GM23248 (cell line): ENCODE data around the gene NACC2. TPM values are rescaled to one million over a fixed set of nuclear protein-coding genes. Genes with fewer than 3 reads are reported as not detected.

ENCODE experiments used
- DNase-seq: peaks from one replicate; pipeline ENCODE4 v3.0.0-alpha.2; 2015
- H2AFZ ChIP-seq: fragments of 200-600 bp; sonication (generic); 2 replicates; pipeline ENCODE4 v1.6.1; 2016; ENCODE audit warnings: antibody characterized with exemption
- H3F3A ChIP-seq: fragments of 200-600 bp; sonication (generic); 2 replicates; pipeline ENCODE4 v1.6.1; 2016; ENCODE audit warnings: mild to moderate bottlenecking, antibody characterized with exemption, mixed run types; ENCODE audit not compliant: insufficient read depth
- H3K27ac ChIP-seq: fragments of 200-600 bp; sonication (generic); 2 replicates; pipeline ENCODE4 v1.5.1; 2016; ENCODE audit warnings: mild to moderate bottlenecking
- H3K27me3 ChIP-seq: fragments of 200-600 bp; sonication (generic); replicated peaks from 2 replicates; pipeline ENCODE4 v1.6.1; 2016; ENCODE audit warnings: mild to moderate bottlenecking; ENCODE audit not compliant: insufficient read depth
- H3K36me3 ChIP-seq: fragments of 200-600 bp; sonication (generic); 2 replicates; pipeline ENCODE4 v1.6.1; 2016; ENCODE audit warnings: low read depth, mild to moderate bottlenecking
- H3K4me1 ChIP-seq: fragments of 200-600 bp; sonication (generic); 2 replicates; pipeline ENCODE4 v1.6.1; 2016; ENCODE audit warnings: mild to moderate bottlenecking; ENCODE audit not compliant: insufficient read depth
- H3K4me2 ChIP-seq: fragments of 200-600 bp; sonication (generic); one replicate; pipeline ENCODE4 v1.6.1; 2016; ENCODE audit warnings: mild to moderate bottlenecking; ENCODE audit not compliant: unreplicated experiment
- H3K4me3 ChIP-seq: fragments of 200-600 bp; sonication (generic); 2 replicates; pipeline ENCODE4 v1.5.1; 2016; ENCODE audit warnings: mild to moderate bottlenecking
- H3K79me2 ChIP-seq: fragments of 200-600 bp; sonication (generic); 2 replicates; pipeline ENCODE4 v1.6.1; 2016; ENCODE audit warnings: mild to moderate bottlenecking; ENCODE audit not compliant: insufficient read depth
- H3K9ac ChIP-seq: fragments of 200-600 bp; sonication (generic); 2 replicates; pipeline ENCODE4 v1.6.1; 2016; ENCODE audit warnings: mild to moderate bottlenecking
- H3K9me2 ChIP-seq: fragments of 200-600 bp; sonication (generic); 2 replicates; pipeline ENCODE4 v1.6.1; 2016; ENCODE audit warnings: mixed run types, mild to moderate bottlenecking, moderate library complexity; ENCODE audit not compliant: insufficient read depth
- H3K9me3 ChIP-seq: fragments of 200-600 bp; sonication (generic); one replicate; pipeline ENCODE4 v1.6.1; 2017; ENCODE audit warnings: low read depth
- H4K20me1 ChIP-seq: fragments of 200-600 bp; sonication (generic); 2 replicates; pipeline ENCODE4 v1.6.0; 2016; ENCODE audit not compliant: insufficient read depth
- EZH2 ChIP-seq: fragments of 200-600 bp; sonication (generic); IDR thresholded peaks from 2 replicates; pipeline ENCODE4 v1.6.1; 2018; ENCODE audit warnings: antibody characterized with exemption, mild to moderate bottlenecking; ENCODE audit not compliant: insufficient read depth, poor library complexity, severe bottlenecking
- EZH2phosphoT487 ChIP-seq: fragments of 200-600 bp; sonication (generic); IDR thresholded peaks from 2 replicates; pipeline ENCODE4 v1.6.1; 2018; ENCODE audit warnings: antibody characterized with exemption, moderate library complexity, mild to moderate bottlenecking, low read depth; ENCODE audit not compliant: insufficient read depth
- WGBS, 2 experiments: methylation state at CpG; one replicate each; pipeline ENCODE4 v1.1.6; 2015 to 2017; ENCODE audit warnings: low lambda C conversion rate in 2 of 2, low coverage in 1 of 2; ENCODE audit errors: missing lambda C conversion rate in 2 of 2; 5-methylcytosine and 5-hydroxymethylcytosine counted together
- in situ Hi-C: fragments of 300-500 bp; cut with MboI; formaldehyde crosslinking; loops from 2 replicates; pipeline ENCODE4 v1.15.0; 2020
- polyA plus RNA-seq: library from polyadenylated mRNA; unstranded; fragments of >200 nt; fragmentation: Nextera tagmentation; extraction: Ambion mirVana; gene quantifications from 2 replicates; pipeline ENCODE4 v1.2.1, GENCODE V29; 2016
- total RNA-seq: library from RNA; depleted of rRNA; stranded (reverse); fragments of >200 nt; shearing (Covaris generic); gene quantifications from 2 replicates; pipeline ENCODE4 v1.2.3, GENCODE V29; 2014

NACC2 gene
- total and polyA plus RNA-seq, 2 experiments from 2014 or later, result 5.3 to 30.7 TPM

- H3K27me3 ChIP-seq, result no peaks in the 10 kb centered on the region
- no peaks in the 10 kb centered on the region for H3K79me2 ChIP-seq
- no peak overlapping the region for H2AFZ ChIP-seq
- H3K9me2 ChIP-seq, result no peaks in the 10 kb centered on the region
- WGBS, 2 experiments, result 87 to 88% methylated on average over 29 of the region's 29 CpGs
- TF ChIP-seq EZH2, result no peak
- peaks cover 12% of the 10 kb centered on the region for H3K4me1 ChIP-seq
- H3K9me3 ChIP-seq, result no peaks in the 10 kb centered on the region
- no peak overlapping the region for H3K4me3 ChIP-seq
- 0 out of 2 replicates have a peak, but pooled peaks cover 2% of the 10 kb centered on the region for H3F3A ChIP-seq
- H3K36me3 ChIP-seq, result no peaks in the 10 kb centered on the region
- no peak overlapping the region for H3K4me2 ChIP-seq
- no peak overlapping the region for H3K9ac ChIP-seq
- in situ Hi-C loops, result no loop called here
- H4K20me1 ChIP-seq, result no peaks in the 10 kb centered on the region
- DNase-seq, result peak; percentile 12
- H3K27ac ChIP-seq, result no peak overlapping the region
Measured at GRCh38 chr9:136107953-136108647, 13.0 kb upstream of the NACC2 start.

GRCh38 chr9:136107155-136107952, 12.3 kb upstream of the NACC2 start:
- Histone ChIP-seq H3K27me3 (no peaks in the 10 kb centered on the region), H3K9ac (no peak overlapping the region), H4K20me1 (no peaks in the 10 kb centered on the region), H3K36me3 (no peaks in the 10 kb centered on the region), H3F3A (no peaks in the 10 kb centered on the region), H3K79me2 (no peaks in the 10 kb centered on the region), H3K4me3 (no peak overlapping the region), H3K4me2 (no peak overlapping the region), H3K9me2 (no peaks in the 10 kb centered on the region), H3K9me3 (no peaks in the 10 kb centered on the region), H2AFZ (no peak overlapping the region), H3K4me1 (peaks cover 12% of the 10 kb centered on the region), H3K27ac (no peak overlapping the region)
- 85 to 89% methylated on average over 29 of the region's 29 CpGs for WGBS, 2 experiments
- in situ Hi-C loops, result no loop called here
- no peak for TF ChIP-seq EZH2
- no peak for TF ChIP-seq EZH2phosphoT487
- DNase-seq, result no peak

- Histone ChIP-seq H2AFZ (no peak overlapping the region), H3K4me3 (no peak overlapping the region), H3K4me1 (peaks cover 12% of the 10 kb centered on the region), H3K79me2 (no peaks in the 10 kb centered on the region), H3F3A (no peaks in the 10 kb centered on the region), H3K27ac (no peak overlapping the region), H3K9ac (no peak overlapping the region), H3K4me2 (no peak overlapping the region), H4K20me1 (no peaks in the 10 kb centered on the region), H3K9me2 (no peaks in the 10 kb centered on the region), H3K9me3 (no peaks in the 10 kb centered on the region), H3K27me3 (no peaks in the 10 kb centered on the region), H3K36me3 (no peaks in the 10 kb centered on the region)
- in situ Hi-C loops, result no loop called here
- 14% methylated on average over 16 to 17 of the region's 17 CpGs for WGBS, 2 experiments
- TF ChIP-seq EZH2, result no peak
- no peak for TF ChIP-seq EZH2phosphoT487
- DNase-seq, result peak; percentile 19
Measured at GRCh38 chr9:136105398-136106135, 10.5 kb upstream of the NACC2 start.

DNA sequence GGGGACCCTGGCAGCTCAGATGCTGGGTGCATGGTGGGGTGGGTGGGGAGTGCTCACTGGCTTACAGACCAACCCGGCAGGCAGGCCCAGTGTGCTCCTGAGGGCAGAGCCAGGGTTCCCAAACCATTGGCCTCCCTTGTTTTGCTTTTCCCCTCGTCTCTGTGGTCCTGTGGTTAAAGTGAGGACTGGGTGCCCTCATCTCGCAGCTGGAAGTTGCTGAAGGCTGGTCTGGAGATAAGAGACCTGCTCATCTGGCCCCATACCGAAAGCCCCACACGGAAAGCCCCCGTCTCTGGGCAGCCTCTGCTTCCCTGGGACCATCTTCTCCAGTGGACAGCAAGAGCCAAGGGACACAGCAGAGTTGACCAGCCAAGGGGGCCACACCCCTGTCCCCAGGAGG, 9.8 kb upstream of the NACC2 start:
- TF ChIP-seq EZH2, result no peak
- no peak for TF ChIP-seq EZH2phosphoT487
- H3K4me3 ChIP-seq, result no peak overlapping the region
- H3K79me2 ChIP-seq, result no peaks in the 10 kb centered on the region
- no peak overlapping the region for H3K4me2 ChIP-seq
- in situ Hi-C loops, result no loop called here
- no peaks in the 10 kb centered on the region for H3K9me2 ChIP-seq
- no peaks in the 10 kb centered on the region for H3K9me3 ChIP-seq
- peaks cover 8% of the 10 kb centered on the region for H3K4me1 ChIP-seq
- no peaks in the 10 kb centered on the region for H3K36me3 ChIP-seq
- DNase-seq, result no peak
- H2AFZ ChIP-seq, result no peak overlapping the region
- H3F3A ChIP-seq, result no peaks in the 10 kb centered on the region
- H3K27ac ChIP-seq, result no peak overlapping the region
- H3K9ac ChIP-seq, result no peak overlapping the region
- no peaks in the 10 kb centered on the region for H3K27me3 ChIP-seq
- no peaks in the 10 kb centered on the region for H4K20me1 ChIP-seq
- WGBS, 2 experiments, result 76 to 82% methylated on average over 5 to 6 of the region's 6 CpGs
